Measurements from ENCODE around the gene CRNKL1.

- peak; percentile 56 for TF ChIP-seq CTCF (IDR thresholded peaks at IDR 0.05; ENCODE audit: low read depth, low read length)
- TF ChIP-seq POLR2A (IDR thresholded peaks at IDR 0.05; ENCODE audit: extremely low read depth, insufficient read length), result peak; percentile 75
- peak; percentile 89 for TF ChIP-seq MAX (IDR thresholded peaks at IDR 0.05; ENCODE audit: low read depth, low read length)
These were observed 35.0 kb downstream of the CRNKL1 start, which contains the start of gene NAA20 for GRCh38 chr20:20017001-20017843.

All from NB4 (cell line).